Right lung (tissue), 5 donors: Measurements from ENCODE around the gene OR7A10. TPM values are rescaled to one million over a fixed set of nuclear protein-coding genes. Genes with fewer than 3 reads are reported as not detected.
"Not testable (repeated sequence)": the region's sequence is repeated elsewhere in the genome, so short reads cannot be mapped to it uniquely, and the experiment has no call there.

ENCODE experiments used
- DNase-seq, 2 donors: peaks; one replicate each; pipeline ENCODE4 v3.0.0-alpha.2; 2013
- polyA plus RNA-seq, 5 donors: library from polyadenylated mRNA; unstranded; fragments of 120-200 nt; gene quantifications; one replicate each; pipeline versions ENCODE4 v1.2.1 to v1.2.3, GENCODE V29; 2013; ENCODE audit warnings: inconsistent platforms in 1 of 5, low replicate concordance in 1 of 5; ENCODE audit not compliant: insufficient read length in 5 of 5, insufficient read depth in 1 of 5

The OR7A10 gene
- polyA plus RNA-seq, 5 donors = not detected

DNA sequence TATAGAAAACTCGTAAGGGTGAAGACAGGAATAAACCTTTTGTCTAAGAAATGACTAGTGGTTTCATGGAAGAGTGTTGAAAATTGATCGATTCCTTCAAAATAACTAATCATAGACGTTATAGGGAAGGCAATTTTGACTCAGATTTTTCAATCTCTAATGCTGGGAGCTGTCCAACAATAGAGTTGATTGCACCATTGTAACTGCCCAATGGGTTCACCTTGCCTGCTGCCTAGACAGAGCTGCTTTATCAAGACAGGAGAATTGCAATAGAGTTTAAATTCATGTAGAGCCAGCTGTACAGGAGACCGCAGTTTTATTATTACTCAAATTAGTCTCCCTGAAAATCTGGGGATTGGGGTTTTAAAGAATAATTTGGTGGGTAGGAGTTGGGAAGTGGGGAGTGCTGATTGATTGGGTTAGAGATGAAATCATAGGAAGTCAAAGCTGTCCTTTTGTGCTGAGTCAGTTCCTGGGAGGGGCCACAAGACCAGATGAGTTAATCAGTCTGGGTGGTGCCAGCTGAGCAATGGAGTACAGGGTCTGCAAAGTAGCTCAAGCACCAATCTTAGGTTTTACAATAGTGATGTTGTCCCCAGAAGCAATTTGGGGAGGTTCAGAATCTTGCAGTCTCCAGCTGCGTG is 53.5 kb downstream of the OR7A10 start:
- no peak for DNase-seq

- not testable (repeated sequence) for DNase-seq
These were observed 56.5 kb downstream of the OR7A10 start for GRCh38 chr19:14792250-14792649.

Other genes starting within 250 kb of the OR7A10 start
- under 1 TPM in 3 of 5 donors, not detected in 2; 0.13 to 0.15 (median 0.14) TPM for gene ADGRE3, start 174.1 kb downstream of the OR7A10 start, polyA plus RNA-seq
- gene ZNF333, start 158.9 kb downstream of the OR7A10 start, polyA plus RNA-seq = 10 to 100 TPM; 26.2 to 36.2 (median 33.1) TPM
- gene ADGRE2, start 70.4 kb downstream of the OR7A10 start, polyA plus RNA-seq = under 1 TPM; 0.35 to 0.96 (median 0.63) TPM
- gene OR7A5, start 13.7 kb downstream of the OR7A10 start, polyA plus RNA-seq = not detected
- under 1 TPM; 0.05 to 0.22 (median 0.12) TPM for gene OR7C1, start 13.7 kb downstream of the OR7A10 start, polyA plus RNA-seq
- under 1 TPM in 2 of 5 donors, not detected in 3; 0.03 to 0.05 TPM for gene OR7A17, start 37.2 kb upstream of the OR7A10 start, polyA plus RNA-seq
- not detected for gene OR7C2, start 92.6 kb upstream of the OR7A10 start, polyA plus RNA-seq
- gene SLC1A6, start 130.9 kb upstream of the OR7A10 start, polyA plus RNA-seq = under 1 TPM; 0.09 to 0.33 (median 0.21) TPM
- not detected for gene CASP14, start 200.6 kb upstream of the OR7A10 start, polyA plus RNA-seq
- under 1 TPM; 0.05 to 0.15 (median 0.09) TPM for gene OR1I1, start 233.3 kb upstream of the OR7A10 start, polyA plus RNA-seq